PC-3 (cell line): ENCODE data around the gene NBAS. TPM values are rescaled to one million over a fixed set of nuclear protein-coding genes. Genes with fewer than 3 reads are reported as not detected.

Source experiments
- ATAC-seq: fragments of 200-7000 bp; cut with Tn5 transposase; 2 replicates; pipeline ENCODE4 v1.9.1; 2020; ENCODE audit warnings: mild to moderate bottlenecking, moderate library complexity
- BruUV-seq: library from RNA; stranded (reverse); fragments of 400-500 nt; replicated peaks from 2 replicates; lab custom pipeline; 2021; lab: Mats Ljungman, UMichigan
- CTCF ChIA-PET: fragments of 300-600 bp; sonication (Branson Sonifier 250); formaldehyde crosslinking; loops from one replicate; lab custom pipeline; 2022; ENCODE audit warnings: antibody characterized with exemption; lab: Charles Lee
- POLR2A ChIA-PET: fragments of 300-600 bp; sonication (Branson Sonifier 250); formaldehyde crosslinking; loops from one replicate; lab custom pipeline; 2022; ENCODE audit warnings: antibody characterized with exemption; ENCODE audit not compliant: unreplicated experiment; lab: Charles Lee
- DNase-seq: peaks from one replicate; pipeline ENCODE4 v3.0.0-alpha.2; 2015
- H2AFZ ChIP-seq: fragments of 300-600 bp; sonication (generic); 2 replicates; pipeline ENCODE4 v1.6.0; 2016; ENCODE audit warnings: antibody characterized with exemption, low read length
- H3F3A ChIP-seq: fragments of 300-600 bp; sonication (generic); one replicate; pipeline ENCODE4 v1.6.0; 2017; ENCODE audit warnings: antibody characterized with exemption, low read length, control low read depth, mild to moderate bottlenecking; ENCODE audit not compliant: unreplicated experiment
- H3K27ac ChIP-seq: fragments of 300-600 bp; sonication (generic); 2 replicates; pipeline ENCODE4 v1.5.1; 2016; ENCODE audit warnings: mild to moderate bottlenecking, low read length
- H3K27me3 ChIP-seq: fragments of 300-600 bp; sonication (generic); 2 replicates; pipeline ENCODE4 v1.6.1; 2016; ENCODE audit warnings: low read length, mixed read lengths
- H3K36me3 ChIP-seq: fragments of 300-600 bp; sonication (generic); 2 replicates; pipeline ENCODE4 v1.6.1; 2016; ENCODE audit warnings: low read depth, mixed run types, low read length, mixed read lengths
- H3K4me1 ChIP-seq: fragments of 300-600 bp; sonication (generic); 2 replicates; pipeline ENCODE4 v1.5.1; 2016; ENCODE audit warnings: low read length; ENCODE audit not compliant: insufficient read depth
- H3K4me2 ChIP-seq: fragments of 300-600 bp; sonication (generic); 2 replicates; pipeline ENCODE4 v1.6.0; 2016; ENCODE audit warnings: low read length
- H3K4me3 ChIP-seq: fragments of 300-600 bp; sonication (generic); 2 replicates; pipeline ENCODE4 v1.5.1; 2016; ENCODE audit warnings: mild to moderate bottlenecking, low read length, mixed read lengths
- H3K79me2 ChIP-seq: fragments of 300-600 bp; sonication (generic); 2 replicates; pipeline ENCODE4 v1.6.1; 2017; ENCODE audit warnings: low read length, mixed read lengths
- H3K9ac ChIP-seq: fragments of 300-600 bp; sonication (generic); 2 replicates; pipeline ENCODE4 v1.6.0; 2016; ENCODE audit warnings: mild to moderate bottlenecking, low read length
- H3K9me2 ChIP-seq: fragments of 300-600 bp; sonication (generic); replicated peaks from 2 replicates; pipeline ENCODE4 v1.6.1; 2016; ENCODE audit warnings: mixed run types, low read length, mixed read lengths
- H3K9me3 ChIP-seq: fragments of 300-600 bp; sonication (generic); 2 replicates; pipeline ENCODE4 v1.6.1; 2016; ENCODE audit warnings: low read length, mixed read lengths
- H4K20me1 ChIP-seq: fragments of 300-600 bp; sonication (generic); 2 replicates; pipeline ENCODE4 v1.6.1; 2016; ENCODE audit warnings: low read length, mixed read lengths
- CTCF ChIP-seq: fragments of 300-600 bp; sonication (generic); conservative IDR thresholded peaks from 2 replicates; pipeline ENCODE4 v1.5.1; 2017; ENCODE audit warnings: antibody characterized with exemption, low read depth, mild to moderate bottlenecking, low read length
- EZH2 ChIP-seq: fragments of 300-600 bp; sonication (generic); IDR thresholded peaks from one replicate; pipeline ENCODE4 v1.6.1; 2017; ENCODE audit warnings: antibody characterized with exemption, mild to moderate bottlenecking, low read length; ENCODE audit not compliant: unreplicated experiment
- EZH2phosphoT487 ChIP-seq: fragments of 300-600 bp; sonication (generic); IDR thresholded peaks from 2 replicates; pipeline ENCODE4 v1.6.1; 2018; ENCODE audit warnings: mild to moderate bottlenecking, antibody characterized with exemption, low read length, borderline replicate concordance
- intact Hi-C: fragments of 100-400 bp; cut with micrococcal nuclease; formaldehyde crosslinking; loops from 2 replicates; pipeline ENCODE4 v1.9.0; 2023
- total RNA-seq: library from RNA; depleted of rRNA; stranded (reverse); fragments of >200 nt; gene quantifications from 2 replicates; pipeline ENCODE4 v1.2.3, GENCODE V29; 2014

Gene NBAS
- total RNA-seq, 1 experiment from 2014 or later: 37.2 TPM

- H3K79me2 ChIP-seq: no peaks in the 10 kb centered on the region
- H3K4me1 ChIP-seq: no peaks in the 10 kb centered on the region
- H3K36me3 ChIP-seq: no peaks in the 10 kb centered on the region
- intact Hi-C loops: no loop called here
- no peak overlapping the region for H3K4me3 ChIP-seq
- BruUV-seq: no TSS peak
- H3K27ac ChIP-seq: no peak overlapping the region
- H3K9me3 ChIP-seq: no peaks in the 10 kb centered on the region
- no peak overlapping the region for H3K4me2 ChIP-seq
- no peaks in the 10 kb centered on the region for H3K9me2 ChIP-seq
- ChIA-PET POLR2A (no interaction called here), CTCF (interaction anchor here (0.6 kb wide), 2 partner anchors 18 to 465 kb away, joined by 3 to 7 read pairs; no protein-coding TSS in a partner anchor)
- ATAC-seq: no peak
- no peak overlapping the region for H3K9ac ChIP-seq
- no peaks in the 10 kb centered on the region for H3F3A ChIP-seq
- DNase-seq: no peak
- no peaks in the 10 kb centered on the region for H4K20me1 ChIP-seq
- TF ChIP-seq CTCF (no peak), EZH2phosphoT487 (no peak), EZH2 (no peak)
- no peaks in the 10 kb centered on the region for H3K27me3 ChIP-seq
- no peak overlapping the region for H2AFZ ChIP-seq
These were observed 438.2 kb downstream of the NBAS start for GRCh38 chr2:15122915-15123314.

GRCh38 chr2:15120631-15121030 is 440.5 kb downstream of the NBAS start:
- no peaks in the 10 kb centered on the region for H4K20me1 ChIP-seq
- H3K27me3 ChIP-seq: no peaks in the 10 kb centered on the region
- no TSS peak for BruUV-seq
- H3K4me1 ChIP-seq: no peaks in the 10 kb centered on the region
- H3K9me3 ChIP-seq: no peaks in the 10 kb centered on the region
- H3K27ac ChIP-seq: no peak overlapping the region
- no peak for TF ChIP-seq EZH2
- TF ChIP-seq EZH2phosphoT487: no peak
- no peak for TF ChIP-seq CTCF
- no peaks in the 10 kb centered on the region for H3K36me3 ChIP-seq
- CTCF ChIA-PET: no interaction called here
- H3F3A ChIP-seq: no peaks in the 10 kb centered on the region
- no peak overlapping the region for H3K4me2 ChIP-seq
- H3K9me2 ChIP-seq: no peaks in the 10 kb centered on the region
- intact Hi-C loops: no loop called here
- H3K9ac ChIP-seq: no peak overlapping the region
- H2AFZ ChIP-seq: no peak overlapping the region
- no peak for ATAC-seq
- no peak for DNase-seq
- H3K79me2 ChIP-seq: no peaks in the 10 kb centered on the region
- POLR2A ChIA-PET: no interaction called here
- no peak overlapping the region for H3K4me3 ChIP-seq

- Histone ChIP-seq H3K79me2 (no peaks in the 10 kb centered on the region), H3K4me2 (no peak overlapping the region), H3K9me3 (no peaks in the 10 kb centered on the region), H3F3A (no peaks in the 10 kb centered on the region), H3K27ac (no peak overlapping the region), H3K9ac (no peak overlapping the region), H3K27me3 (no peaks in the 10 kb centered on the region), H3K9me2 (no peaks in the 10 kb centered on the region), H3K36me3 (no peaks in the 10 kb centered on the region), H2AFZ (no peak overlapping the region), H3K4me1 (no peaks in the 10 kb centered on the region), H4K20me1 (no peaks in the 10 kb centered on the region), H3K4me3 (no peak overlapping the region)
- DNase-seq: no peak
- BruUV-seq: no TSS peak
- TF ChIP-seq EZH2 (no peak), EZH2phosphoT487 (no peak), CTCF (no peak)
- no peak for ATAC-seq
- ChIA-PET CTCF (no interaction called here), POLR2A (no interaction called here)
- intact Hi-C loops: no loop called here
These were observed 441.4 kb downstream of the NBAS start for GRCh38 chr2:15119722-15120175.
